Ishikawa (cell line): ENCODE measurements around the gene ERC1.

Experiments
- CEBPB ChIP-seq: IDR thresholded peaks from 2 replicates; pipeline ENCODE4 v1.6.1; 2012
- CREB1 ChIP-seq: IDR thresholded peaks from 2 replicates; pipeline ENCODE4 v1.6.1; 2012; ENCODE audit warnings: low read depth
- EGR1 ChIP-seq: IDR thresholded peaks from 2 replicates; pipeline ENCODE4 v1.6.1; 2012
- EP300 ChIP-seq: IDR thresholded peaks from 2 replicates; pipeline ENCODE4 v1.6.1; 2012; ENCODE audit warnings: borderline replicate concordance
- FOXM1 ChIP-seq: IDR thresholded peaks from 2 replicates; pipeline ENCODE4 v1.6.1; 2012; ENCODE audit warnings: low read depth, borderline replicate concordance
- NFIC ChIP-seq: IDR thresholded peaks from 2 replicates; pipeline ENCODE4 v1.6.1; 2012
- RAD21 ChIP-seq: IDR thresholded peaks from 2 replicates; pipeline ENCODE4 v1.6.1; 2012; ENCODE audit warnings: low read depth
- TAF1 ChIP-seq: IDR thresholded peaks from 2 replicates; pipeline ENCODE4 v1.6.1; 2012; ENCODE audit warnings: low read depth, mild to moderate bottlenecking
- TCF12 ChIP-seq: IDR thresholded peaks from 2 replicates; pipeline ENCODE4 v1.6.1; 2012; ENCODE audit warnings: low read depth
- TEAD4 ChIP-seq: IDR thresholded peaks from 2 replicates; pipeline ENCODE4 v1.6.1; 2012
- YY1 ChIP-seq: IDR thresholded peaks from 2 replicates; pipeline ENCODE4 v1.6.1; 2012; ENCODE audit warnings: low read depth
- ZBTB7A ChIP-seq: IDR thresholded peaks from 2 replicates; pipeline ENCODE4 v1.6.1; 2012; ENCODE audit warnings: low read depth
- TF ChIP-seq, protein P1 (sequence below): IDR thresholded peaks from 2 replicates; pipeline ENCODE4 v1.6.1; 2012; ENCODE audit warnings: low read depth, mild to moderate bottlenecking
- TF ChIP-seq, protein P2 (sequence below): IDR thresholded peaks from 2 replicates; pipeline ENCODE4 v1.6.1; 2012
- TF ChIP-seq, protein P3 (sequence below): IDR thresholded peaks from 2 replicates; pipeline ENCODE4 v1.6.1; 2012

The ERC1 gene

DNA sequence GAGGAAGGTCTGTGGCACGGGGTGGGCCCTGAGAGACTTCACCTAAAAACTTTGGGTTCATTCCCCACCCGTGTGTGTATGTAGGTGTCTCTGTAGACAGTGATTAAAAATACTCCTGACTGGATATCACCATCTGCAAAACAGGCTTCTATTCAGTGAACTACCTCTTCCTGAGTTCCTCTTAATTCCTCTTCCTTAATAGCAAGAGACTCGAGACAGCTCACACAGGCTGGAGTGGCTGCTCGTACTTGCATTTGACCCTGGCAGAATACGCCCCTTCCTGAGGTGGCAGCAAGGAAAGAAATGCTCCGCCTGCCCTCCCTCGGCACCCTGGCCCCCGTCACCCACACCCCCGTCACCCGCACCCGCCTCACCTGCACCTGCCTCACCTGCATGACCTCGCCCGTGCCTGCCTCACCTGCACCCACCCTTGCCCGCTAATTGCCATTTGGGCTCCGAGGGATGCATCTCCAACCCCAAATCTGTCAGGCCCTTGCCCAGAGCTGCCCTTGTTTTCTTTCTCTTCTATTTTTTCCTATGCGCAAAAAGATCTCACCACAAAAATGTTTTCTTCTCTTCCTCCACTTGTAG is 513.4 kb downstream of the ERC1 start:
- no peak for TF ChIP-seq CREB1
- TF ChIP-seq TEAD4: no peak
- TF ChIP-seq TAF1: no peak
- TF ChIP-seq CEBPB: no peak
- TF ChIP-seq EGR1: no peak
- no peak for TF ChIP-seq EP300
- TF ChIP-seq, protein P1, sequence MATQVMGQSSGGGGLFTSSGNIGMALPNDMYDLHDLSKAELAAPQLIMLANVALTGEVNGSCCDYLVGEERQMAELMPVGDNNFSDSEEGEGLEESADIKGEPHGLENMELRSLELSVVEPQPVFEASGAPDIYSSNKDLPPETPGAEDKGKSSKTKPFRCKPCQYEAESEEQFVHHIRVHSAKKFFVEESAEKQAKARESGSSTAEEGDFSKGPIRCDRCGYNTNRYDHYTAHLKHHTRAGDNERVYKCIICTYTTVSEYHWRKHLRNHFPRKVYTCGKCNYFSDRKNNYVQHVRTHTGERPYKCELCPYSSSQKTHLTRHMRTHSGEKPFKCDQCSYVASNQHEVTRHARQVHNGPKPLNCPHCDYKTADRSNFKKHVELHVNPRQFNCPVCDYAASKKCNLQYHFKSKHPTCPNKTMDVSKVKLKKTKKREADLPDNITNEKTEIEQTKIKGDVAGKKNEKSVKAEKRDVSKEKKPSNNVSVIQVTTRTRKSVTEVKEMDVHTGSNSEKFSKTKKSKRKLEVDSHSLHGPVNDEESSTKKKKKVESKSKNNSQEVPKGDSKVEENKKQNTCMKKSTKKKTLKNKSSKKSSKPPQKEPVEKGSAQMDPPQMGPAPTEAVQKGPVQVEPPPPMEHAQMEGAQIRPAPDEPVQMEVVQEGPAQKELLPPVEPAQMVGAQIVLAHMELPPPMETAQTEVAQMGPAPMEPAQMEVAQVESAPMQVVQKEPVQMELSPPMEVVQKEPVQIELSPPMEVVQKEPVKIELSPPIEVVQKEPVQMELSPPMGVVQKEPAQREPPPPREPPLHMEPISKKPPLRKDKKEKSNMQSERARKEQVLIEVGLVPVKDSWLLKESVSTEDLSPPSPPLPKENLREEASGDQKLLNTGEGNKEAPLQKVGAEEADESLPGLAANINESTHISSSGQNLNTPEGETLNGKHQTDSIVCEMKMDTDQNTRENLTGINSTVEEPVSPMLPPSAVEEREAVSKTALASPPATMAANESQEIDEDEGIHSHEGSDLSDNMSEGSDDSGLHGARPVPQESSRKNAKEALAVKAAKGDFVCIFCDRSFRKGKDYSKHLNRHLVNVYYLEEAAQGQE: no peak
- no peak for TF ChIP-seq RAD21
- no peak for TF ChIP-seq NFIC
- TF ChIP-seq, protein P2, sequence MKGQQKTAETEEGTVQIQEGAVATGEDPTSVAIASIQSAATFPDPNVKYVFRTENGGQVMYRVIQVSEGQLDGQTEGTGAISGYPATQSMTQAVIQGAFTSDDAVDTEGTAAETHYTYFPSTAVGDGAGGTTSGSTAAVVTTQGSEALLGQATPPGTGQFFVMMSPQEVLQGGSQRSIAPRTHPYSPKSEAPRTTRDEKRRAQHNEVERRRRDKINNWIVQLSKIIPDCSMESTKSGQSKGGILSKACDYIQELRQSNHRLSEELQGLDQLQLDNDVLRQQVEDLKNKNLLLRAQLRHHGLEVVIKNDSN: no peak
- no peak for TF ChIP-seq FOXM1
- no peak for TF ChIP-seq YY1
- no peak for TF ChIP-seq TCF12
- TF ChIP-seq, protein P3, sequence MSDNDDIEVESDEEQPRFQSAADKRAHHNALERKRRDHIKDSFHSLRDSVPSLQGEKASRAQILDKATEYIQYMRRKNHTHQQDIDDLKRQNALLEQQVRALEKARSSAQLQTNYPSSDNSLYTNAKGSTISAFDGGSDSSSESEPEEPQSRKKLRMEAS: no peak

DNA sequence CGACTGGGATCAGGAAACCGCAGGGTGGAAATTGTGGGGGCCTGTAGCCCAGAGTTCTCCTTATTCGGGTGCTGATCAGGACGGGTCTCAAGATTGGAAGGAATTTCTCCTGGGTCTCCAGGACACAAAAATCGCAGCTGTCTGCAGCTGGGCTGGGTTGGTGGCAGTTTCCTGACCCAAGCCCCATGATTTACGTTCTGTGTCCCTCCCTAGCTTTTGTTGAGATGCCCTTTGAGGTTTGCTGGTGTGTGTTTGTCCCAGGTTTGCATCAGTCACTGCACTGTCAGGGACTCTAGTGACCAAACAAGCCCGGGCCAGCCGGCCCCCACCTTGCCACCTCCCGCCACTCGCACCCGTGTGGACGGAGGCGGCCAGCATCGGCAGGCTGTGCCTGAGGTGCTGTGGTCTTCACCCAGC is 513.9 kb downstream of the ERC1 start:
- TF ChIP-seq NFIC (no peak), EP300 (no peak), TCF12 (no peak), EGR1 (no peak), YY1 (no peak)
- TF ChIP-seq, protein P3: no peak

DNA sequence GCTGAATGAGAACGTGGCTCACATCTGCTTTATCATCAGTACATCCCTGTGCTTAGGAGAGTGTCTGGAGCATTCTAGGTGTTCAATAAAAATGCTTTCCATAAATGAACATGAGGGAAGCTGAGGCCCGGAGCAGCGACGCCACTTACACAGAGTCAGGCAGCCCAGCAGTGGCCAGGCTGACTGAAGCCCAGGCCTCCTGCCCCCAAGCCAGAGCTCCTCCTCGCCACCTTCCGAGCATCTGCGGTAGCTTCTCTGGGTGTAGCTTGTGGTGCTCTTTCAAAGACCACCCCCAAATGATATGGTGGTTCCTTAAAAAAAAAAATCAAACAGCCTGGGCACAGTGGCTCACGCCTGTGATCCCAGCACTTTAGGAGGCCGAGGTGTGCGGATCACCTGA is 514.6 kb downstream of the ERC1 start:
- TF ChIP-seq TAF1 (no peak), ZBTB7A (no peak), CREB1 (no peak), EP300 (no peak), EGR1 (no peak), NFIC (no peak), CEBPB (no peak), RAD21 (no peak), FOXM1 (no peak), YY1 (no peak)
- TF ChIP-seq, protein P2: no peak

DNA sequence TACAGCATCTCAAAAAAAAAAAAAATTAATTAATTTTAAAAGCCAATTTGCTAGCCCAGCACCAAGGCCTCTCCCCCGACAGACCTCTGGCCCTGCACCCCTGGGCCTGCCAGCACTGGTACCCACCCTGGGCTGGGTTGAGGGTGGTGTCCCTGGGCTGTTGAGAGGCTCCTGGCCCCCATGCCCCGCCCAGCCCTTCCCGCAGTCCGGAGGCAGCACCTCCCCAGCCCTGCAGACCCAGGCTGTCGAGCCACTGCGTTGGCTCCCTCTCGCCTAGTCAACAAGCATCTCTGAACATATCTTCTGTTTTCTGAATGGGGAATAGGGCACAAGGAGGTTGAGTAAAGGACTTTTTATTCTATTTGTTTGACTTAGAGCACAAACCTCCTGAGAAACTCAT is 516.3 kb downstream of the ERC1 start:
- TF ChIP-seq FOXM1 (no peak), RAD21 (no peak), EGR1 (no peak), TCF12 (no peak), ZBTB7A (no peak), CREB1 (no peak), TAF1 (no peak), NFIC (no peak)
- TF ChIP-seq, protein P3: no peak
- TF ChIP-seq, protein P2: no peak

DNA sequence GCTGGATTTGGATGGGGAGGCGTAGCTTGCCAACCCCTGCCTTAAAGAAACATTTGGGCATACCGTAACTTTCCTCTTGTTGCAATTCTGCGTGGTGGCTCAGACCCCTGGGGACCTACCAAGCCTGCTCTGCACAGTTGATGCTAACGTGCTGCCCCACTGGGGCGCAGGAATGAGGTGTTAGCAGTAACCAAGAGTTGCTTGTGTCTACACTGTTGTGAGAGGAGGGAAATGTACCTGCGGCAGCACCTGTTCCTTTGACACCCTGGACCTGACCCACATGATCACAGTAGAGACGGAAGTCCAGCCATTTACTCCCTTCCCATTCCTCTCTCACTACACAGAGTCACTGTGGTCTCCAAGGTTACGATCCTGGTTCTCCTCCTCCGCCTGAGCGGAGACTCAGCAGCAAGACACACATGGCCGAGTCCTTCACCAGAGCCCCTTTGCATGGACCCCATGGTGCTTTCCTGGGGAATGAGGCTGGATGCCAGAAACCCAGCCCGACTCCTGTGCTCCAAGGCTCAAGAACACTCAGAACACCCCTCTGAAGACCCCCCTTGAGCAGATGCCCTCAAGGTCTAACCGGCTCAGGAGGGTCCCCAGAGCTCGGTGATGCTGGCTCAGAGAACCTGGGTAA is 518.5 kb downstream of the ERC1 start:
- TF ChIP-seq YY1 (no peak), TCF12 (no peak), EP300 (no peak), TAF1 (no peak), EGR1 (no peak), NFIC (no peak), ZBTB7A (no peak)
- TF ChIP-seq, protein P1: no peak
